GM12864 (cell line): ENCODE measurements around the gene KCNK15.

Experiments
- DNase-seq: peaks from one replicate; pipeline ENCODE4 v3.0.0-alpha.2; 2011; ENCODE audit warnings: low read depth
- H3K4me3 ChIP-seq: 2 replicates; pipeline ENCODE4 v1.5.1; 2011; ENCODE audit warnings: mild to moderate bottlenecking, low read depth, low read length, control low read depth
- CTCF ChIP-seq: IDR thresholded peaks from 2 replicates; pipeline ENCODE4 v1.5.1; 2011; ENCODE audit warnings: low read depth, mild to moderate bottlenecking, moderate library complexity, low read length, control low read depth, inconsistent platforms; ENCODE audit errors: missing control alignments

KCNK15 gene

GRCh38 chr20:44768854-44769480 lies 23.3 kb downstream of the KCNK15 start:
- DNase-seq = no peak
- no peak for TF ChIP-seq CTCF
- no peak overlapping the region for H3K4me3 ChIP-seq

GRCh38 chr20:44769481-44769863 lies 23.8 kb downstream of the KCNK15 start:
- no peak for TF ChIP-seq CTCF
- DNase-seq = no peak
- H3K4me3 ChIP-seq = no peak overlapping the region

GRCh38 chr20:44770484-44771171 lies 25.0 kb downstream of the KCNK15 start:
- no peak overlapping the region for H3K4me3 ChIP-seq
- no peak for TF ChIP-seq CTCF
- no peak for DNase-seq

- DNase-seq = no peak
- no peak overlapping the region for H3K4me3 ChIP-seq
- TF ChIP-seq CTCF = no peak
Measured at GRCh38 chr20:44771172-44771535, 25.5 kb downstream of the KCNK15 start.

- no peak overlapping the region for H3K4me3 ChIP-seq
- DNase-seq = no peak
- no peak for TF ChIP-seq CTCF
Measured at GRCh38 chr20:44772636-44773035, 27.0 kb downstream of the KCNK15 start.

GRCh38 chr20:44773070-44773829 lies 27.6 kb downstream of the KCNK15 start:
- no peak overlapping the region for H3K4me3 ChIP-seq
- TF ChIP-seq CTCF = no peak
- no peak for DNase-seq
